ENCODE measurements around the gene CPE.

Gene CPE

DNA sequence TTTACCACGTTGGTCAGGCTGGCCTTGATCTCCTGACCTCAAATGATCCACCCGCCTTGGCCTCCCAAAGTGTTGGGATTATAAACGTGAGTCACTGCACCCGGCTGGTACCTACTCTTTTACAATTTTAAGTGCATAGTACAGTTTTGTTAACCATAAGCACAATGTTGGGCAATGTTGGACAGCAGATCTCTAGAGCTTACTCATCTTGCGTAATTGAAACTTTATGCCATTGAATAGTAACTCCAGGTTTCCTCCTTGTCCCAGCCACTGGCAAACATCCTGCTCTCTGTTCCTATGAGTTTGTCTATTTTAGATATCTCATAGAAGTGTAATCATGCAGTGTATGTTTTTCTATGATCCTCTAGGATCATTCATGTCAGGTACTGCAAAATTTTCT is 9.3 kb upstream of the CPE start:
- Histone ChIP-seq H3K36me3 (ENCODE audit: insufficient read depth, low read depth, low read length) (no peaks in the 10 kb centered on the region), H3K27ac (ENCODE audit: low read length) (no peak overlapping the region), H3K4me1 (ENCODE audit: insufficient read depth, low read length) (peaks cover 14% of the 10 kb centered on the region), H3K9ac (ENCODE audit: low read depth, low read length) (no peak overlapping the region), H3K4me3 (ENCODE audit: low read length) (no peak overlapping the region), H3K9me3 (ENCODE audit: insufficient read depth, low read depth, low read length) (no peaks in the 10 kb centered on the region), H3K27me3 (ENCODE audit: insufficient read depth, low read length) (no peaks in the 10 kb centered on the region)

DNA sequence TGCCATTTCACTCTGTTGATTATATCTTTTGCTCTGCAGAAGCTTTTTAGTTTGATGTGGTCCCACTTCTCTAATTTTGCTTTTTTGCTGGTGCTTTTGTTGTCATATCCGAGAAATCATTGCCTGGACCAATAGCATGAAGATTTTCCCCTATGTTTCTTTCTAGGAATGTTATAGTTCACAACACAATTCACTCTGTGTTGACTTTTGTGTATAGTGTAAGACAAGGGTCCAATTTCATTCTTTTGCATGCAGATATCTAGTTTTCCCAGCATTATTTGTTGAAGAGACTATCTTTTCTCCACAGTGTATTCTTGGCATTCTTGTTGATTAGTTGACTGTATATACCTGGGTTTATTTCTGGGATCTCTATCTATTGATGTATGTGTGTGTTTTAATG is 8.3 kb upstream of the CPE start:
- H3K9me3 ChIP-seq (ENCODE audit: insufficient read depth, low read depth, low read length) = no peaks in the 10 kb centered on the region
- H3K27me3 ChIP-seq (ENCODE audit: insufficient read depth, low read length) = no peaks in the 10 kb centered on the region
- no peak overlapping the region for H3K4me3 ChIP-seq (ENCODE audit: low read length)
- no peak overlapping the region for H3K9ac ChIP-seq (ENCODE audit: low read depth, low read length)
- no peaks in the 10 kb centered on the region for H3K36me3 ChIP-seq (ENCODE audit: insufficient read depth, low read depth, low read length)
- H3K27ac ChIP-seq (ENCODE audit: low read length) = no peak overlapping the region
- peaks cover 9% of the 10 kb centered on the region for H3K4me1 ChIP-seq (ENCODE audit: insufficient read depth, low read length)

DNA sequence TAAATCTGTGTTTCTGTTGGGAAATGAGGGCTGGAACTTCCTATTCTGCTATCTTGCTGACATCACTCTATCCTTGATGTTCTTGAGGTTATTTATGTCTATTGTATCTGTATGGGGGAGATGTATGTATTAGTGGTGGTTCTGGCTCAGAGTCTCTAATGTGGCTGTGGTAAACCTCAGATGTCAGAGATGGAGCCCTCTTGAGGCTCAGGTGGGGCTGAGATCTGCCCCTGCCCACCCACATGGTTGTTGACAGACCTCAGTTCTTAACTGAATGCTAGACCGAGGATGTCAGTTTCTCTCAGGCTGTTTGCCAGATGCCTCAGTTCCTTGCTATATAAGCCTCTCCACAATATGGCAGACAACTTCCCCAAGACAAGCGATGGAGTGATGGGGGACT is 3.3 kb upstream of the CPE start:
- Histone ChIP-seq H3K27me3 (ENCODE audit: insufficient read depth, low read length) (peaks cover 30% of the 10 kb centered on the region), H3K27ac (ENCODE audit: low read length) (no peak overlapping the region), H3K9me3 (ENCODE audit: insufficient read depth, low read depth, low read length) (no peaks in the 10 kb centered on the region), H3K36me3 (ENCODE audit: insufficient read depth, low read depth, low read length) (no peaks in the 10 kb centered on the region), H3K9ac (ENCODE audit: low read depth, low read length) (no peak overlapping the region), H3K4me3 (ENCODE audit: low read length) (no peak overlapping the region), H3K4me1 (ENCODE audit: insufficient read depth, low read length) (peaks cover 6% of the 10 kb centered on the region; the same call in 1 of the 2 replicates)

DNA sequence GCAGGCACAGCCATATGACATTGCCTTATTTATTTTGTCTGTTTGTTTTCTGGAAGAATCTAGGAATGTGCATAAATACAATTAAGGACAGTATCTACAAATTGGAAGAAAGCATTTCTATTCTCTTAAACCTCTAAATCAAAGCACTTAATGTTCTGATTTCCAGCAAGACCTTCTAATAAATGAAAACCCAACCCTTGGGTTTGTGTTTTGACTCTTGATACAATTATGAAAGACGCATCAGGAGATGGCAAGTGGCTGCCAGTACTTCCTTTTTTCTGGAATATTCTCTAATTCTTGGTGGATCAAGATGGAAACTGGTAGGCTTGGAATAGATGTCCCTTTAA is 437 bp upstream of the CPE start:
- Histone ChIP-seq H3K27me3 (ENCODE audit: insufficient read depth, low read length) (peaks cover 31% of the 10 kb centered on the region), H3K4me1 (ENCODE audit: insufficient read depth, low read length) (peaks cover 13% of the 10 kb centered on the region; the same call in 1 of the 2 replicates), H3K9me3 (ENCODE audit: insufficient read depth, low read depth, low read length) (no peaks in the 10 kb centered on the region), H3K27ac (ENCODE audit: low read length) (no peak overlapping the region), H3K36me3 (ENCODE audit: insufficient read depth, low read depth, low read length) (no peaks in the 10 kb centered on the region), H3K9ac (ENCODE audit: low read depth, low read length) (peak overlapping the region; percentile 16; the same call in 1 of the 2 replicates), H3K4me3 (ENCODE audit: low read length) (peak overlapping the region; percentile 79)

DNA sequence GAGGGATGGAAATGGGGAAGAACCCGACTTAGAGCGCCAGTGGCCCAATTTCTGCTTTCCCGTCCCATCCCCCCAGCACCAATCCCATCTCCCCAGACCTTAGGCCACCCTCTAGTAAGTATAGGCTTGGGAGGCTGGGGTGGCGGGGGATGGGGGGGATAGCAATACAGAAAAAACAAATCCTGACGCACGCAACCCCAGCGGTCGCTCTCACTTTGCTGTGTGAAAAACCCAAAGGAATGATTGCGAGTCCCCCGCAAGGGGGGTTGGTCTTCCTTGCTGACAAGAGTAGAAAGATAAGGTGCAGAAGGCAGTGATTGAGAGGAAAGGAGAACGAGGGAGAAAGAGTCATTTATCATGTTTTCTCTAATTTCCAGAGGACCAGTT is 863 bp downstream of the CPE start:
- H3K4me1 ChIP-seq (ENCODE audit: insufficient read depth, low read length) = peaks cover 18% of the 10 kb centered on the region
- no peak overlapping the region; the same call in 1 of the 2 replicates for H3K9ac ChIP-seq (ENCODE audit: low read depth, low read length)
- H3K27ac ChIP-seq (ENCODE audit: low read length) = no peak overlapping the region
- peaks cover 31% of the 10 kb centered on the region for H3K27me3 ChIP-seq (ENCODE audit: insufficient read depth, low read length)
- H3K4me3 ChIP-seq (ENCODE audit: low read length) = peak overlapping the region; percentile 79
- no peaks in the 10 kb centered on the region for H3K36me3 ChIP-seq (ENCODE audit: insufficient read depth, low read depth, low read length)
- no peaks in the 10 kb centered on the region for H3K9me3 ChIP-seq (ENCODE audit: insufficient read depth, low read depth, low read length)

DNA sequence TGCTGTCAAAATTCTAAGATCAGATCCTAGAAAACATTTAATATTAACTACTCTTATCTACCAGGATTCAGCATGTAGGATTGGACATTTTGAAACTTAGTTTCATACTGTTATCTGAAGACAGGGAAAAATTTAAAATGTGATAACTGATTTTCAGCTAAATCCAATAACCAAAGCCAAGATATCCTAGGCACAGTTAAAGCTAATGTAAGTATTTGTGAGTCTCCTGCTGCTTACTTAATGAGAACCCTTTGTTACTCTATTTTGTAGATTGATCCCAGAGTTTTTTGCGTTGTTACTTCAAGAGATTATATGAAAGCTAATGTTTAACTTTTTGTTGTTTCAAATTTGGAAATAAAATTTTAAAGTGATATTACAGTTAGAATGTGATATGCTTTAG is 2.0 kb downstream of the CPE start:
- Histone ChIP-seq H3K27ac (ENCODE audit: low read length) (no peak overlapping the region), H3K9ac (ENCODE audit: low read depth, low read length) (no peak overlapping the region), H3K27me3 (ENCODE audit: insufficient read depth, low read length) (peaks cover 31% of the 10 kb centered on the region), H3K9me3 (ENCODE audit: insufficient read depth, low read depth, low read length) (no peaks in the 10 kb centered on the region), H3K4me3 (ENCODE audit: low read length) (no peak overlapping the region), H3K4me1 (ENCODE audit: insufficient read depth, low read length) (peaks cover 18% of the 10 kb centered on the region), H3K36me3 (ENCODE audit: insufficient read depth, low read depth, low read length) (no peaks in the 10 kb centered on the region)

DNA sequence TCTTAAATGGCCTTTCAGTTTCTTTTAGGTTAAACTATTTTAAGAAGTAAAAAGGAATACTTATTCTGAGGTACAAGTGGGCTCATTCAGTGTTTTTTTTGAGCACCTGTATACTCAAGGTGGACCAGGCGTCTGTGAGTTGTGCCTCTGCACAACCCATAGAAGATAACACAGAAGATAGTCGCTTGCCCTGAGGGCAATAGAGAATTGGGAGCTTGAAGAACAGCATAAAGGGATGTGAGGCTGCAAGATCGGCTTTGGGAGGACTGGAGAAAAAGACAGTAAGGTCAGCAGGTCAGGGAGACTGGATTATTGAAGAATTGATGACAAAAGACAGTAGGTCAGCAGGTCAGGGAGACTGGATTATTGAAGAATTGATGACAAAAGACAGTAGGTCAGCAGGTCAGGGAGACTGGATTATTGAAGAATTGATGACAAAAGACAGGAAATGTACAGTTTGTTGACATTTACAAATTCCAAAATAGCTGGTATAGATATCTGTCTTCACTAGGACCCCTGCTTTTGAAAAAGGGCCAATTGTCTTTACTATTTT is 3.1 kb downstream of the CPE start:
- Histone ChIP-seq H3K4me1 (ENCODE audit: insufficient read depth, low read length) (peaks cover 18% of the 10 kb centered on the region), H3K4me3 (ENCODE audit: low read length) (no peak overlapping the region; the same call in 1 of the 2 replicates), H3K27me3 (ENCODE audit: insufficient read depth, low read length) (peaks cover 31% of the 10 kb centered on the region), H3K27ac (ENCODE audit: low read length) (no peak overlapping the region), H3K9me3 (ENCODE audit: insufficient read depth, low read depth, low read length) (no peaks in the 10 kb centered on the region), H3K36me3 (ENCODE audit: insufficient read depth, low read depth, low read length) (no peaks in the 10 kb centered on the region), H3K9ac (ENCODE audit: low read depth, low read length) (no peak overlapping the region)

DNA sequence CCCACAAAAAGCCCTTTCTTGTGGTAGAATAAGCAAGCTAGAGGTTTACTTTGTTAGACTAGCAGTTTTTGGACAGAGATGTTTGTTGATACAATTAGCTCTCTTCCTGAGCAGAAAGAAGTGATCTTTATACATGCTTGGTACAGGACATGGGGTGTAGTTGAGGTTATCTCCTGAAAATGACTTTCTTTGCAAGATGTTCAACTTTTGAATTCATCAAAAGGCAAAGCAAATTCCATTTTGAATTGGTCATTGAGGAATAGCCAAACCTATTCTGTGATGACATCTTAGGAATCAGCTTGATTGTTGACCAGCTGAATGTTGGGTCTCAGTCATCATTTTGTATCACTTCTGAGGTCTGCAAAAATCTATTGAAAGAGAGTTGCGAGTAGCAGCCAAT is 3.8 kb downstream of the CPE start:
- Histone ChIP-seq H3K9me3 (ENCODE audit: insufficient read depth, low read depth, low read length) (no peaks in the 10 kb centered on the region), H3K4me1 (ENCODE audit: insufficient read depth, low read length) (peaks cover 18% of the 10 kb centered on the region), H3K36me3 (ENCODE audit: insufficient read depth, low read depth, low read length) (no peaks in the 10 kb centered on the region), H3K9ac (ENCODE audit: low read depth, low read length) (no peak overlapping the region), H3K27me3 (ENCODE audit: insufficient read depth, low read length) (peaks cover 27% of the 10 kb centered on the region), H3K4me3 (ENCODE audit: low read length) (no peak overlapping the region), H3K27ac (ENCODE audit: low read length) (no peak overlapping the region)

DNA sequence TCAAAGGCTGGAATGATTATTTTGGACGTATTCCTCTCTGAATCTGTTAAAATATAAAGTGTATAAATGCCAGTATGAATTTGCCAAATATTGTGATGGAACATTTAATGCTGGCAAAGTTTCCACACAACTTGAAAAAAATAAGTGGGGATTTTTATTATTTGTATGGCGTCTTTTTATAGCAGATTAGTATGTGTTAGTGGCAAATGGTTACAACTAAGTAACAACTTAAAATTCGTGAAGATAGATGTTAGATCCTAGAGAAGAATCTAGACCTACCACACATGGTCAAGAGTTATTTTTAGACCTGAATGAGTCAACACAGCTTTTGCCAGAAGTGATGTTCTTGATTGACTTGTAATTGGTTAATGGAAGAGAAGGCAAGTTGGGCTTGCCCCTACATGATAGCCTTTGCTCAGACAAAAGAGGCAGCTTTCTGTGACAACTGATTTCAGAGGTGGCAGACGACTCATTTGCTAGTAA is 4.8 kb downstream of the CPE start:
- peaks cover 17% of the 10 kb centered on the region for H3K27me3 ChIP-seq (ENCODE audit: insufficient read depth, low read length)
- H3K4me3 ChIP-seq (ENCODE audit: low read length) = no peak overlapping the region
- H3K4me1 ChIP-seq (ENCODE audit: insufficient read depth, low read length) = peaks cover 18% of the 10 kb centered on the region
- H3K9ac ChIP-seq (ENCODE audit: low read depth, low read length) = no peak overlapping the region
- H3K27ac ChIP-seq (ENCODE audit: low read length) = no peak overlapping the region
- no peaks in the 10 kb centered on the region for H3K9me3 ChIP-seq (ENCODE audit: insufficient read depth, low read depth, low read length)
- no peaks in the 10 kb centered on the region for H3K36me3 ChIP-seq (ENCODE audit: insufficient read depth, low read depth, low read length)

DNA sequence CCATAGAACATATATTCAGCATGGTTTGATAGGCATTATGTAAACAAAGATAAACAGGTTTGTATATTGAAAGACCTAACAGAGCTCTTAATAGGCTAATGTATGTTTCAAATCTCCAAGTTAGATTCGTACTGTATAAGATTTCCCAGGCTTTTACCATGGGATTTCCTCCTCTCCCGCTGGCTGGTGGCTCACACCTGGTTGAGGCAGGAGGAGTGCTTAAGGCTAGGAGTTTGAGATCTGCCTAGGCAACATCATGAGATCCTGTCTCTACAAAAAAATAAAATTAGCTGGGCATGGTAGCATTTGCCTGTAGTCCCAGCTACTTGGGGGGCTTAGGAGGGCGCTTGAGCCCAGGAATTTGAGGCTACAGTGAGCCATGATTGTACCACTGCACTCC is 5.4 kb downstream of the CPE start:
- peaks cover 14% of the 10 kb centered on the region for H3K27me3 ChIP-seq (ENCODE audit: insufficient read depth, low read length)
- H3K4me3 ChIP-seq (ENCODE audit: low read length) = no peak overlapping the region
- no peak overlapping the region for H3K27ac ChIP-seq (ENCODE audit: low read length)
- H3K9me3 ChIP-seq (ENCODE audit: insufficient read depth, low read depth, low read length) = no peaks in the 10 kb centered on the region
- peaks cover 18% of the 10 kb centered on the region for H3K4me1 ChIP-seq (ENCODE audit: insufficient read depth, low read length)
- H3K36me3 ChIP-seq (ENCODE audit: insufficient read depth, low read depth, low read length) = no peaks in the 10 kb centered on the region
- no peak overlapping the region for H3K9ac ChIP-seq (ENCODE audit: low read depth, low read length)

DNA sequence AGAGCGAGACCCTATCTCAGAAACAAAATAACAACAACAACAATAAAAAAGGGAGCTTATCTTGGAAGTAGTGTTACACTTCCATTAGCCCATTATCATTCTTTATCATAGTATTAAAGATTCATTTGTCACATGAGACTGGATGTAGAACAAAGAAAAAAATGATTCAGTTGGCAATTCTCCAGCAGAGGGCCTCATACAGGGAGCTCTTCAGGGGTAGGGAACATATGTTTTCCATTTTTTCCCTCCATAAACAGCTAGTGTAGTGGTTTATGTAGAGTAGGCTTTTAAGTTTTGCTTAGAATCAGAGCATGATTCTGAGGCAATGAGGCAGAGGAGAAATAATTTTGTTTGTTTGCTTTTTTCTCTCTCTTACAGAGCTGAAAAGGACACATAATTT is 5.8 kb downstream of the CPE start:
- Histone ChIP-seq H3K9ac (ENCODE audit: low read depth, low read length) (no peak overlapping the region), H3K27me3 (ENCODE audit: insufficient read depth, low read length) (peaks cover 9% of the 10 kb centered on the region), H3K27ac (ENCODE audit: low read length) (no peak overlapping the region), H3K9me3 (ENCODE audit: insufficient read depth, low read depth, low read length) (no peaks in the 10 kb centered on the region), H3K4me3 (ENCODE audit: low read length) (no peak overlapping the region), H3K36me3 (ENCODE audit: insufficient read depth, low read depth, low read length) (no peaks in the 10 kb centered on the region), H3K4me1 (ENCODE audit: insufficient read depth, low read length) (peaks cover 18% of the 10 kb centered on the region)

DNA sequence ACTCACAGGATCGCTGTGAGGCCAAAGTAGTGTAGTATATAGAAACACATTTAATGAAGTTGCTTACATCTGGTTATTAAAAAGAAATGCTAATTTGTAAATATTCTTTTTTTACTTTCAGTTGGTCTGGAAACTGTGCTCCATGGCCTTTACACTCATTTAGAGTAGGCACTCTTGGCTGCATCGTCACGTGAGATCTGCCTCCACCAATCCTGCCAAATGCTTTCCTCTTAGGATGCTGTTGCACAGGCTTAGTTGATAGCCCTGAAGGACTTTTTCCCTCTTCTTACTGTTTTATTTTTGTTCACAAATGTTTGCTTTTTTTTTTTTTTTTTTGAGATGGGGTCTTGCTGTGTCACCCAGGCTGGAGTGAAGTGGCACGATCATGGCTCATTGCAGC is 6.3 kb downstream of the CPE start:
- no peak overlapping the region for H3K4me3 ChIP-seq (ENCODE audit: low read length)
- no peak overlapping the region for H3K27ac ChIP-seq (ENCODE audit: low read length)
- H3K9ac ChIP-seq (ENCODE audit: low read depth, low read length) = no peak overlapping the region
- H3K36me3 ChIP-seq (ENCODE audit: insufficient read depth, low read depth, low read length) = no peaks in the 10 kb centered on the region
- peaks cover 4% of the 10 kb centered on the region for H3K27me3 ChIP-seq (ENCODE audit: insufficient read depth, low read length)
- no peaks in the 10 kb centered on the region for H3K9me3 ChIP-seq (ENCODE audit: insufficient read depth, low read depth, low read length)
- peaks cover 16% of the 10 kb centered on the region for H3K4me1 ChIP-seq (ENCODE audit: insufficient read depth, low read length)

Measured in iPS-20b (cell line).